Gastrocnemius medialis (tissue), 4 donors: ENCODE measurements around the gene UBR3. TPM values are rescaled to one million over a fixed set of nuclear protein-coding genes. Genes with fewer than 3 reads are reported as not detected.
A peak's percentile ranks its signal among the peaks of the same experiment; 100 is the strongest.
"Not testable (repeated sequence)": the region's sequence is repeated elsewhere in the genome, so short reads cannot be mapped to it uniquely, and the experiment has no call there.

Experiments used
- ATAC-seq, 2 donors: fragments of 150-250 bp; one replicate each; pipeline ENCODE4 v1.9.1; 2016
- DNase-seq, 2 donors: peaks; one replicate each; pipeline ENCODE4 v3.0.0-alpha.2; 2019
- H3K27ac ChIP-seq, 4 donors: fragments of 200-600 bp; sonication (generic); 1 replicate in 1 of 4; 2 replicates in 3 of 4; pipeline ENCODE4 v1.5.1; 2016 to 2018; ENCODE audit warnings: mild to moderate bottlenecking in 2 of 4, moderate library complexity in 1 of 4
- H3K27me3 ChIP-seq, 3 donors: fragments of 200-600 bp; sonication (generic) in 2 of 3; 1 replicate in 1 of 3; 2 replicates in 2 of 3; pipeline versions ENCODE4 v1.5.1 to v1.6.0; 2016 to 2019; ENCODE audit warnings: mild to moderate bottlenecking in 1 of 3, moderate library complexity in 1 of 3
- H3K36me3 ChIP-seq, 2 donors: fragments of 200-600 bp; sonication (generic) in 1 of 2; one replicate each; pipeline ENCODE4 v1.5.1; 2017 to 2018
- H3K4me1 ChIP-seq, 2 donors: fragments of 200-600 bp; sonication (generic) in 1 of 2; one replicate each; pipeline ENCODE4 v1.5.1; 2016 to 2017; ENCODE audit warnings: mild to moderate bottlenecking in 2 of 2
- H3K4me3 ChIP-seq, 4 donors: fragments of 200-600 bp; sonication (generic) in 3 of 4; 1 replicate in 1 of 4; 2 replicates in 3 of 4; pipeline ENCODE4 v1.5.1; 2016 to 2019; ENCODE audit warnings: mild to moderate bottlenecking in 2 of 4
- H3K9me3 ChIP-seq, 3 donors: fragments of 200-600 bp; sonication (generic) in 2 of 3; 1 replicate in 1 of 3; 2 replicates in 2 of 3; pipeline ENCODE4 v1.5.1; 2016 to 2019
- CTCF ChIP-seq, 5 experiments: fragments of 450-650 bp in 3 of 5; fragments of 200-600 bp in 2 of 5; sonication (generic) in 2 of 5; IDR thresholded peaks in 4 of 5; conservative IDR thresholded peaks in 1 of 5; 1 replicate in 4 of 5; 2 replicates in 1 of 5; pipeline ENCODE4 v1.5.1; 2016 to 2019; ENCODE audit warnings: antibody characterized with exemption in 5 of 5, mild to moderate bottlenecking in 3 of 5, moderate library complexity in 3 of 5
- POLR2A ChIP-seq, 2 donors: fragments of 450-650 bp; IDR thresholded peaks; one replicate each; pipeline ENCODE4 v1.6.1; 2017; ENCODE audit warnings: antibody characterized with exemption in 2 of 2, mild to moderate bottlenecking in 2 of 2, moderate library complexity in 2 of 2
- in situ Hi-C, 4 donors: fragments of 200-750 bp; cut with MboI; loops; one replicate each; pipeline versions ENCODE4 v1.15.0 to v1.8.0; 2017; ENCODE audit warnings: low sequenced_read_pairs in 4 of 4
- intact Hi-C: fragments of 100-400 bp; cut with DNase I; formaldehyde crosslinking; loops from one replicate; pipeline ENCODE4 v1.15.1; 2023; ENCODE audit warnings: low total_unique reads
- total RNA-seq, 4 donors: library from RNA; depleted of rRNA; stranded (reverse); fragments of >200 nt; gene quantifications; one replicate each; pipeline versions ENCODE4 v1.1.0 to v1.2.3, GENCODE V29; 2016

UBR3 gene
- total RNA-seq, 4 donors from 2014 or later: 178 to 247 (median 187) TPM

GRCh38 chr2:169840747-169841142 lies 13.5 kb downstream of the UBR3 start:
- no peaks in the 10 kb centered on the region for H3K27me3 ChIP-seq
- in situ Hi-C loops (no loop called here), intact Hi-C loops (no loop called here)
- no peaks in the 10 kb centered on the region for H3K36me3 ChIP-seq
- ATAC-seq: no peak
- peak overlapping the region in 1 of 4 donors; percentile 74 for H3K27ac ChIP-seq
- no peak overlapping the region for H3K4me3 ChIP-seq
- no peaks in the 10 kb centered on the region for H3K9me3 ChIP-seq
- H3K4me1 ChIP-seq: peaks cover 58 to 63% of the 10 kb centered on the region in 2 donors
- TF ChIP-seq POLR2A (IDR thresholded peaks at IDR 0.05): no peak
- no peak for DNase-seq

- H3K27ac ChIP-seq, H3K9me3 ChIP-seq, ATAC-seq, DNase-seq, intact Hi-C loops, H3K36me3 ChIP-seq, H3K4me3 ChIP-seq, H3K27me3 ChIP-seq, in situ Hi-C loops: not testable (repeated sequence)
- H3K4me1 ChIP-seq: peaks cover 59 to 70% of the 10 kb centered on the region in 2 donors
These were observed 14.4 kb downstream of the UBR3 start for GRCh38 chr2:169841625-169842024.

GRCh38 chr2:169845016-169845415 lies 17.8 kb downstream of the UBR3 start:
- H3K27ac ChIP-seq: peak overlapping the region in 1 of 4 donors; percentile 34
- no peaks in the 10 kb centered on the region for H3K36me3 ChIP-seq
- no peak overlapping the region for H3K4me3 ChIP-seq
- ATAC-seq: no peak
- intact Hi-C loops: no loop called here
- H3K4me1 ChIP-seq: peaks cover 57 to 70% of the 10 kb centered on the region in 2 donors
- in situ Hi-C loops: no loop called here
- DNase-seq: no peak
- TF ChIP-seq POLR2A (IDR thresholded peaks at IDR 0.05): no peak
- no peak for TF ChIP-seq CTCF (IDR thresholded peaks at IDR 0.05 in 4 of 5, conservative IDR thresholded peaks at IDR 0.05 in 1 of 5)
- H3K9me3 ChIP-seq: no peaks in the 10 kb centered on the region
- H3K27me3 ChIP-seq: no peaks in the 10 kb centered on the region

GRCh38 chr2:169848959-169849693 lies 21.9 kb downstream of the UBR3 start:
- ATAC-seq, H3K27me3 ChIP-seq, H3K9me3 ChIP-seq, H3K4me3 ChIP-seq, intact Hi-C loops, H3K36me3 ChIP-seq, DNase-seq, in situ Hi-C loops: not testable (repeated sequence)
- Histone ChIP-seq H3K4me1 (peaks cover 62 to 69% of the 10 kb centered on the region in 2 donors), H3K27ac (peak overlapping the region in 2 of 4 donors; percentile 15 to 16)

- no peaks in the 10 kb centered on the region for H3K9me3 ChIP-seq
- H3K27me3 ChIP-seq: no peaks in the 10 kb centered on the region
- ATAC-seq (no peak), DNase-seq (no peak)
- in situ Hi-C loops (no loop called here), intact Hi-C loops (no loop called here)
- H3K27ac ChIP-seq: no peak overlapping the region
- TF ChIP-seq POLR2A (IDR thresholded peaks at IDR 0.05) (no peak), CTCF (IDR thresholded peaks at IDR 0.05 in 4 of 5, conservative IDR thresholded peaks at IDR 0.05 in 1 of 5) (no peak)
- no peak overlapping the region for H3K4me3 ChIP-seq
- H3K4me1 ChIP-seq: peaks cover 56 to 66% of the 10 kb centered on the region in 2 donors
- no peaks in the 10 kb centered on the region for H3K36me3 ChIP-seq
These were observed 22.5 kb downstream of the UBR3 start for GRCh38 chr2:169849710-169850109.

- intact Hi-C loops: no loop called here
- Histone ChIP-seq H3K36me3 (no peaks in the 10 kb centered on the region), H3K4me3 (no peak overlapping the region), H3K27me3 (no peaks in the 10 kb centered on the region), H3K27ac (peak overlapping the region in 2 of 4 donors; percentile 16 to 20), H3K4me1 (peaks cover 30 to 39% of the 10 kb centered on the region in 2 donors), H3K9me3 (no peaks in the 10 kb centered on the region)
- ATAC-seq (no peak), DNase-seq (no peak)
- TF ChIP-seq POLR2A (IDR thresholded peaks at IDR 0.05): no peak
- no peak for TF ChIP-seq CTCF (IDR thresholded peaks at IDR 0.05 in 4 of 5, conservative IDR thresholded peaks at IDR 0.05 in 1 of 5)
- in situ Hi-C loops: no loop called here
These were observed 25.9 kb downstream of the UBR3 start for GRCh38 chr2:169853041-169853668.

GRCh38 chr2:169855281-169856258 lies 28.3 kb downstream of the UBR3 start:
- in situ Hi-C loops, H3K27ac ChIP-seq, DNase-seq: not testable (repeated sequence)

More at GRCh38 chr2:169855281-169856258, 28.3 kb downstream of the UBR3 start:
- H3K9me3 ChIP-seq, H3K36me3 ChIP-seq, H3K4me3 ChIP-seq, H3K27me3 ChIP-seq, ATAC-seq, intact Hi-C loops: not testable (repeated sequence)
- H3K4me1 ChIP-seq: peaks cover 15 to 18% of the 10 kb centered on the region in 2 donors
